K562 (cell line): ENCODE data around the gene BLOC1S2. TPM values are rescaled to one million over a fixed set of nuclear protein-coding genes. Genes with fewer than 3 reads are reported as not detected.
A peak's percentile ranks its signal among the peaks of the same experiment; 100 is the strongest.

Experiments used
- ATAC-seq: fragments of 200-7000 bp; cut with Tn5 transposase; 3 replicates; pipeline ENCODE4 v1.9.1; 2020; ENCODE audit warnings: moderate library complexity
- BruUV-seq: library from RNA; stranded (reverse); fragments of 400-500 nt; replicated peaks from 2 replicates; lab custom pipeline; 2021; lab: Mats Ljungman, UMichigan
- CTCF ChIA-PET: fragments of 300-600 bp; formaldehyde crosslinking; extraction: SDS; loops from one replicate; lab custom pipeline; 2021; ENCODE audit warnings: low intra/inter-chr PET ratio; lab: Yijun Ruan, JAX
- POLR2A ChIA-PET: fragments of 300-600, 350-650 bp; sonication (Branson Sonifier 250); formaldehyde crosslinking; extraction: SDS; loops from one replicate; lab custom pipeline; 2021; ENCODE audit warnings: antibody characterized with exemption, inconsistent platforms; lab: Yijun Ruan, JAX
- DNase-seq, 4 experiments: peaks; one replicate each; pipeline versions ENCODE4 v3.0.0 to v3.0.0-alpha.2; 2011 to 2018; ENCODE audit warnings: low spot score in 3 of 4, mixed read lengths in 3 of 4; ENCODE audit errors: extremely low read depth in 1 of 4
- FAIRE-seq: peaks from 2 replicates; lab custom pipeline; 2011; peaks lifted over from hg19 to GRCh38; lab: Jason Lieb, UNC
- H2AFZ ChIP-seq: 2 replicates; pipeline ENCODE4 v1.6.0; 2011; ENCODE audit warnings: low read depth, low read length, control low read depth, inconsistent platforms
- H3K27ac ChIP-seq: fragments of 200-600 bp; 3 replicates; pipeline ENCODE4 v1.8.0; 2011; ENCODE audit warnings: low read depth, mild to moderate bottlenecking, control low read depth, inconsistent platforms, low read length, moderate library complexity, mixed read lengths; ENCODE audit errors: extremely low read depth
- H3K27me3 ChIP-seq, 2 experiments: fragments of 300-600 bp in 1 of 2; 2 replicates in 1 of 2; 3 replicates in 1 of 2; pipeline versions ENCODE4 v1.6.0 to v1.8.0; 2011; ENCODE audit warnings: inconsistent platforms in 2 of 2, low read length in 2 of 2, mild to moderate bottlenecking in 1 of 2, mixed read lengths in 1 of 2, moderate library complexity in 1 of 2; ENCODE audit not compliant: control insufficient read depth in 2 of 2, insufficient read depth in 2 of 2
- H3K36me3 ChIP-seq: fragments of 300-600 bp; 3 replicates; pipeline ENCODE4 v1.8.0; 2011; ENCODE audit warnings: mild to moderate bottlenecking, low read length, inconsistent platforms; ENCODE audit not compliant: control insufficient read depth, insufficient read depth
- H3K4me1 ChIP-seq, 2 experiments: fragments of 200-600 bp in 1 of 2; replicated peaks in 1 of 2; 2 replicates in 1 of 2; 3 replicates in 1 of 2; pipeline versions ENCODE4 v1.5.1 to v1.8.0; 2011; ENCODE audit warnings: inconsistent platforms in 2 of 2, low read length in 2 of 2, mild to moderate bottlenecking in 1 of 2, mixed read lengths in 1 of 2, moderate library complexity in 1 of 2; ENCODE audit not compliant: control insufficient read depth in 2 of 2, insufficient read depth in 2 of 2
- H3K4me2 ChIP-seq: 2 replicates; pipeline ENCODE4 v1.6.1; 2011; ENCODE audit warnings: low read length, control low read depth, inconsistent platforms, mixed read lengths; ENCODE audit not compliant: insufficient read depth
- H3K4me3 ChIP-seq: fragments of 200-600 bp; sonication (generic), shearing (Covaris generic); 2 replicates; pipeline ENCODE4 v1.5.1; 2016; ENCODE audit warnings: control low read depth, inconsistent platforms
- H3K79me2 ChIP-seq: fragments of 200-600 bp; 3 replicates; pipeline ENCODE4 v1.8.0; 2011; ENCODE audit warnings: low read length, inconsistent platforms; ENCODE audit not compliant: control insufficient read depth, insufficient read depth
- H3K9ac ChIP-seq, 2 experiments: 2 replicates each; pipeline versions ENCODE4 v1.6.0 to v1.6.1; 2011; ENCODE audit warnings: low read depth in 2 of 2, low read length in 2 of 2, control low read depth in 1 of 2, inconsistent platforms in 1 of 2, mild to moderate bottlenecking in 1 of 2, mixed read lengths in 1 of 2; ENCODE audit not compliant: insufficient read depth in 1 of 2
- H3K9me1 ChIP-seq: one replicate; pipeline ENCODE4 v1.6.0; 2011; ENCODE audit warnings: inconsistent platforms, mild to moderate bottlenecking, low read length, moderate library complexity; ENCODE audit not compliant: control insufficient read depth, insufficient read depth
- H3K9me3 ChIP-seq: replicated peaks from 2 replicates; pipeline ENCODE4 v1.5.1; 2011; ENCODE audit warnings: low read depth, low read length, inconsistent platforms; ENCODE audit not compliant: control insufficient read depth, insufficient read depth
- H4K20me1 ChIP-seq: replicated peaks from 2 replicates; pipeline ENCODE4 v1.6.1; 2011; ENCODE audit warnings: low read length, inconsistent platforms, mixed read lengths; ENCODE audit not compliant: control insufficient read depth, insufficient read depth
- ATF3 ChIP-seq, 2 experiments: fragments of 450-650 bp in 1 of 2; sonication (generic) in 1 of 2; formaldehyde crosslinking in 1 of 2; IDR thresholded peaks in 1 of 2; conservative IDR thresholded peaks in 1 of 2; 2 replicates each; pipeline versions ENCODE4 v1.6.1 to v1.8.1; 2016 to 2023; ENCODE audit warnings: mild to moderate bottlenecking in 2 of 2, moderate library complexity in 2 of 2, inconsistent platforms in 1 of 2, missing genetic modification reagents in 1 of 2
- CEBPG ChIP-seq, 3 experiments: fragments of 200-800 bp in 1 of 3; sonication (Bioruptor generic) in 1 of 3; sonication (generic) in 1 of 3; formaldehyde crosslinking in 1 of 3; IDR thresholded peaks in 2 of 3; conservative IDR thresholded peaks in 1 of 3; 2 replicates each; pipeline versions ENCODE4 v1.6.1 to v1.8.0; 2016 to 2022; ENCODE audit warnings: missing compliant biosample characterization in 2 of 3, missing genetic modification characterization in 2 of 3, mild to moderate bottlenecking in 1 of 3, missing genetic modification reagents in 1 of 3
- CREBBP ChIP-seq: IDR thresholded peaks from one replicate; pipeline ENCODE4 v1.6.1; 2012; ENCODE audit warnings: low read depth, mild to moderate bottlenecking, control low read depth, inconsistent platforms, low read length
- ESRRB ChIP-seq: fragments of 250-450 bp; sonication (Bioruptor Pico); IDR thresholded peaks from 2 replicates; pipeline ENCODE4 v1.5.0; 2020; ENCODE audit warnings: mild to moderate bottlenecking, moderate library complexity, borderline replicate concordance
- POLR3A ChIP-seq: IDR thresholded peaks from 2 replicates; pipeline ENCODE4 v1.6.1; 2011; ENCODE audit warnings: borderline replicate concordance, mild to moderate bottlenecking, moderate library complexity; ENCODE audit not compliant: insufficient read length, insufficient read depth; ENCODE audit errors: extremely low read depth
- ZC3H8 ChIP-seq: fragments of 450-650 bp; IDR thresholded peaks from 2 replicates; pipeline ENCODE4 v1.6.1; 2017
- ZKSCAN8 ChIP-seq: fragments of 200-800 bp; sonication (Bioruptor generic); IDR thresholded peaks from 2 replicates; pipeline ENCODE4 v1.6.1; 2016; ENCODE audit warnings: missing genetic modification characterization, missing compliant biosample characterization
- ZNF408 ChIP-seq: fragments of 250-450 bp; sonication (Bioruptor Pico); IDR thresholded peaks from 2 replicates; pipeline ENCODE4 v1.4.0; 2020; ENCODE audit warnings: low read depth, mild to moderate bottlenecking, moderate library complexity
- ZNF79 ChIP-seq: fragments of 250-450 bp; sonication (Bioruptor Pico); IDR thresholded peaks from 2 replicates; pipeline ENCODE4 v1.4.0; 2020; ENCODE audit warnings: low read depth, mild to moderate bottlenecking, moderate library complexity
- WGBS: fragments of 100-300 bp; shearing (Covaris generic); methylation state at CpG from one replicate; pipeline ENCODE4 v1.1.6; 2016; ENCODE audit warnings: low coverage, mixed read lengths; ENCODE audit not compliant: insufficient coverage; ENCODE audit errors: missing lambda C conversion rate; 5-methylcytosine and 5-hydroxymethylcytosine counted together
- in situ Hi-C: fragments of 300-500 bp; cut with MboI; formaldehyde crosslinking; loops from 4 replicates; pipeline ENCODE4 v1.15.0; 2018; ENCODE audit warnings: inconsistent platforms, mixed read lengths
- intact Hi-C: fragments of 100-400 bp; cut with micrococcal nuclease; formaldehyde crosslinking; loops from 2 replicates; pipeline ENCODE4 v1.14.2; 2022
- polyA plus RNA-seq, 8 experiments: library from polyadenylated mRNA; depleted of rRNA in 4 of 8; stranded (reverse) in 5 of 8; unstranded in 3 of 8; fragments of >200 nt; fragmentation: Nextera tagmentation in 2 of 8; fragmentation: Illumina TruSeq in 1 of 8; extraction: Ambion mirVana in 2 of 8; extraction: Trizol in 1 of 8; gene quantifications; 2 replicates each; pipeline versions ENCODE4 v1.2.1 to v1.2.3, GENCODE V29; 2011 to 2014; ENCODE audit warnings: inconsistent platforms in 1 of 8, missing spikeins in 1 of 8
- total RNA-seq, 7 experiments: library from RNA; depleted of rRNA in 6 of 7; stranded (reverse); fragments of >200 nt in 6 of 7; fragmentation: Illumina TruSeq in 2 of 7; extraction: Trizol in 2 of 7; gene quantifications; 2 replicates each; pipeline versions ENCODE4 v1.2.1 to v1.2.3, GENCODE V29; 2011 to 2021; ENCODE audit warnings: low replicate concordance in 1 of 7
- TF ChIP-seq, protein P1 (sequence below): sonication (generic); formaldehyde crosslinking; IDR thresholded peaks from 2 replicates; pipeline ENCODE4 v1.8.1; 2023; ENCODE audit warnings: mild to moderate bottlenecking, missing genetic modification reagents, moderate library complexity

The BLOC1S2 gene
- total and polyA plus RNA-seq, 9 of the 15 experiments (the other 6 are each of a cell fraction or from before 2014, with no cell fraction given), result 29.5 to 45.8 (median 34.9) TPM

DNA sequence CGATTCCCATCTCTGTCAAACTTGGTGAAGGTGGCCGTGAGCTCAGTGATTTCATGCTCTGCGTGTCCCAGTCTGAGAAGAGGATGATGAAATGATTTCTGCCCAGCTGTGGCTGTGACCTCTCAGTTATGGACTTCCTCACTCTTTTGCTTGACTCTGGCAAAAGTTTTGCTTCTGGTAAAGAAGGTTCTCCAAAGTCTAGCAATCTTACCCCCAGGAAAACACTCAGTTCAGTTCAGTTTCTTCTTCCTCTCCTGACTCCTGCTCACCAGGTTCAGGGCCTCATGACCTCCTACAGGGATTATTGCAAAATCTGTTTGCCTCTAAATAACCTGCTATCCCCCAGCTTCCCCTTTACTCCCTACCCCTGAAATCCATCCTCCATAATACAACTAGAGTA lies 4.9 kb upstream of the BLOC1S2 start:
- WGBS, result 7% methylated on average over 3 of the region's 3 CpGs
- Histone ChIP-seq H3K27ac (no peak overlapping the region), H4K20me1 (no peaks in the 10 kb centered on the region), H3K4me1 (peaks cover 11 to 13% of the 10 kb centered on the region in 2 experiments; a peak in 4 of 5 replicates), H3K9ac (no peak overlapping the region; a peak in 1 of 4 replicates), H3K36me3 (no peaks in the 10 kb centered on the region), H3K4me2 (no peak overlapping the region), H3K4me3 (no peak overlapping the region), H3K79me2 (peaks cover 1% of the 10 kb centered on the region), H3K9me1 (no peaks in the 10 kb centered on the region), H3K9me3 (no peaks in the 10 kb centered on the region), H2AFZ (no peak overlapping the region), H3K27me3 (peaks cover 3 to 14% of the 10 kb centered on the region in 2 experiments; a peak in 4 of 5 replicates)
- in situ Hi-C loops, result no loop called here
- DNase-seq, result no peak
- FAIRE-seq, result no peak
- ChIA-PET CTCF (interaction anchor here (0.6 kb wide), 1 partner anchor 217 kb away, joined by 3 read pairs; no protein-coding TSS in a partner anchor), POLR2A (interaction anchor here (1.4 kb wide), 1 partner anchor 12 kb away, joined by 3 read pairs; no protein-coding TSS in a partner anchor)
- no TSS peak for BruUV-seq
- ATAC-seq, result no peak
- intact Hi-C loops, result no loop called here
- TF ChIP-seq ZKSCAN8 (CRISPR knock-in tag) (no peak), ZC3H8 (no peak), ZNF79 (CRISPR knock-in tag) (no peak), CEBPG (CRISPR knock-in tag; IDR thresholded peaks at IDR 0.05) (no peak), CEBPG (tag; conservative IDR thresholded peaks at IDR 0.05 in 1 of 2, IDR thresholded peaks at IDR 0.05 in 1 of 2) (peak in 1 of 2 experiments; percentile 64; a peak in 2 of 4 replicates), ATF3 (IDR thresholded peaks at IDR 0.05) (peak; percentile 24; the same call in 1 of the 2 replicates), ATF3 (CRISPR knock-in tag; conservative IDR thresholded peaks at IDR 0.05) (no peak), CREBBP (no peak), ESRRB (CRISPR knock-in tag) (no peak), POLR3A (no peak), ZNF408 (CRISPR knock-in tag) (no peak)
- TF ChIP-seq, protein P1, sequence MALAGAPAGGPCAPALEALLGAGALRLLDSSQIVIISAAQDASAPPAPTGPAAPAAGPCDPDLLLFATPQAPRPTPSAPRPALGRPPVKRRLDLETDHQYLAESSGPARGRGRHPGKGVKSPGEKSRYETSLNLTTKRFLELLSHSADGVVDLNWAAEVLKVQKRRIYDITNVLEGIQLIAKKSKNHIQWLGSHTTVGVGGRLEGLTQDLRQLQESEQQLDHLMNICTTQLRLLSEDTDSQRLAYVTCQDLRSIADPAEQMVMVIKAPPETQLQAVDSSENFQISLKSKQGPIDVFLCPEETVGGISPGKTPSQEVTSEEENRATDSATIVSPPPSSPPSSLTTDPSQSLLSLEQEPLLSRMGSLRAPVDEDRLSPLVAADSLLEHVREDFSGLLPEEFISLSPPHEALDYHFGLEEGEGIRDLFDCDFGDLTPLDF (CRISPR knock-in tag), result no peak
